GM12892 (cell line): Measurements from ENCODE around the gene HMX3.

Experiments
- POLR2A ChIP-seq: IDR thresholded peaks from 2 replicates; pipeline ENCODE4 v1.6.1; 2011; ENCODE audit warnings: low read depth, low read length, control low read depth
- TAF1 ChIP-seq: IDR thresholded peaks from 2 replicates; pipeline ENCODE4 v1.6.1; 2011; ENCODE audit warnings: low read depth, mild to moderate bottlenecking, control low read depth, low read length, borderline replicate concordance

DNA sequence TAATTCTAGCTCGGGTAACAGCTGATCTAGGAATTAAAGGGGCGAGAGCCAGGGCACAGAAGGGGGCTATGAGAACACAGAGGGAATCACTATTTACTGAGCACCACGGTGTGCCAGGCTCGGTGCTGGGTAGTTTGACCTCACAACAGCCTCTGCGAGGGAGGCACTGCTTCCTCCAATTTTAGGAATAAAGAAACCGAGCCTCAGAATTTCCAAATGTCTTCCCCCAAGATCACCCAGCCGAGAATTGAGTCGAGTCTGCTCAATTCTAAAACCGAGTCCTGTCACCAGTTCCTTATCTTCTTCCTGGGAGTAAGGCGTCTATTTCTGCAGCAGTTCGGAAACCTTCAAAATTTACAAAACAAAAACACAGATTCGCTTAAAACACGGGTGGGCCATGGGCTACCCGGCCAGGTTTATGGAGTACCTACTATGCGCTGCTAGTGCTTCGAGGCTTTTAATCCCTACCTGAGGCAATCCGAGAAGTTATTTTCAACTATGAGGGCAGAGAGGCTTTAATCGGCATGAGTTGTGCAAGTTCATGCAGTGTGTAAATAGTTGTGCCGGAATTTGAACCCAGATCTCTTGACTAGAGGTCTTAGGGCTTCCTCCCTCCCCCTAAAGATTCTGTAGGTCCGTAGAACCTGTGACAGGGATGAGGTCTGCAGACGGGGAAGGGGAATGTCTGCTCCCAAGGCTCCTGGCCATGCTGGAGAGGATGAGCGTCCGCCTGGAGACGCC lies 11.3 kb downstream of the HMX3 start:
- TF ChIP-seq POLR2A, result no peak
- TF ChIP-seq TAF1, result no peak
